B cell (primary cell): Measurements from ENCODE around the gene NFATC1. TPM values are rescaled to one million over a fixed set of nuclear protein-coding genes. Genes with fewer than 3 reads are reported as not detected.
A peak's percentile ranks its signal among the peaks of the same experiment; 100 is the strongest.

Source experiments
- ATAC-seq: fragments of 200-7000 bp; cut with Tn5 transposase; one replicate; pipeline ENCODE4 v1.10.0; 2021; ENCODE audit warnings: low read depth, mild to moderate bottlenecking, moderate number of reproducible peaks, moderate library complexity
- CTCF ChIA-PET: fragments of 350-600 bp; sonication (Branson Sonifier 250); formaldehyde crosslinking; loops from one replicate; lab custom pipeline; 2021; ENCODE audit warnings: antibody characterized with exemption, inconsistent platforms; lab: Charles Lee
- POLR2A ChIA-PET: fragments of 350-600 bp; sonication (Branson Sonifier 250); formaldehyde crosslinking; loops from one replicate; lab custom pipeline; 2021; ENCODE audit warnings: antibody characterized with exemption; lab: Charles Lee
- DNase-seq: peaks from one replicate; pipeline ENCODE4 v3.0.0; 2013
- H2AFZ ChIP-seq: 2 replicates; pipeline ENCODE4 v1.6.1; 2012; ENCODE audit warnings: mild to moderate bottlenecking, low read depth, low read length; ENCODE audit not compliant: insufficient read depth, poor library complexity, severe bottlenecking
- H3K27ac ChIP-seq, 2 donors: 1 replicate in 1 of 2; 2 replicates in 1 of 2; pipeline ENCODE4 v1.5.1; 2012 to 2013; ENCODE audit warnings: low read length in 2 of 2, mild to moderate bottlenecking in 2 of 2, moderate library complexity in 1 of 2
- H3K27me3 ChIP-seq, 4 experiments: fragments of 200-600 bp in 1 of 4; sonication (generic) in 1 of 4; replicated peaks in 1 of 4; 1 replicate in 2 of 4; 2 replicates in 2 of 4; pipeline versions ENCODE4 v1.6.1 to v1.7.0; 2013 to 2016; ENCODE audit warnings: low read length in 3 of 4, mild to moderate bottlenecking in 2 of 4, mixed read lengths in 1 of 4, moderate library complexity in 1 of 4; ENCODE audit not compliant: insufficient read depth in 4 of 4, control insufficient read depth in 3 of 4; ENCODE audit errors: control extremely low read depth in 1 of 4
- H3K36me3 ChIP-seq, 2 experiments: replicated peaks in 1 of 2; 1 replicate in 1 of 2; 2 replicates in 1 of 2; pipeline versions ENCODE4 v1.6.1 to v1.7.1; 2013; ENCODE audit warnings: low read length in 1 of 2; ENCODE audit not compliant: insufficient read depth in 2 of 2, control insufficient read depth in 1 of 2; ENCODE audit errors: control extremely low read depth in 1 of 2, extremely low read depth in 1 of 2
- H3K4me1 ChIP-seq, 2 donors: fragments of 200-600 bp in 1 of 2; sonication (generic) in 1 of 2; 1 replicate in 1 of 2; 2 replicates in 1 of 2; pipeline versions ENCODE4 v1.5.1 to v1.6.1; 2013 to 2017; ENCODE audit warnings: low read length in 2 of 2; ENCODE audit not compliant: control insufficient read depth in 2 of 2, insufficient read depth in 2 of 2
- H3K4me2 ChIP-seq: replicated peaks from 2 replicates; pipeline ENCODE3; 2012; ENCODE audit warnings: mild to moderate bottlenecking, low read depth, low read length; ENCODE audit not compliant: poor library complexity, severe bottlenecking
- H3K4me3 ChIP-seq, 5 experiments: fragments of 200-600 bp in 1 of 5; sonication (generic) in 1 of 5; 1 replicate in 3 of 5; 2 replicates in 2 of 5; pipeline versions ENCODE4 v1.5.1 to v1.7.0; 2011 to 2016; ENCODE audit warnings: low read length in 4 of 5, mild to moderate bottlenecking in 4 of 5, low read depth in 2 of 5, control low read depth in 1 of 5, moderate library complexity in 1 of 5; ENCODE audit not compliant: insufficient read depth in 1 of 5; ENCODE audit errors: control extremely low read depth in 1 of 5, extremely low read depth in 1 of 5
- H3K79me2 ChIP-seq: fragments of 200-600 bp; sonication (generic); one replicate; pipeline ENCODE4 v1.6.0; 2016; ENCODE audit warnings: low read length; ENCODE audit not compliant: control insufficient read depth, insufficient read depth
- H3K9ac ChIP-seq: fragments of 200-600 bp; sonication (generic); 2 replicates; pipeline ENCODE4 v1.6.1; 2017; ENCODE audit warnings: mild to moderate bottlenecking, low read length, moderate library complexity
- H3K9me3 ChIP-seq, 3 donors: one replicate each; pipeline versions ENCODE4 v1.6.1 to v1.7.1; 2013; ENCODE audit warnings: low read length in 2 of 3; ENCODE audit not compliant: control insufficient read depth in 2 of 3, insufficient read depth in 1 of 3; ENCODE audit errors: control extremely low read depth in 1 of 3
- H4K20me1 ChIP-seq: 2 replicates; pipeline ENCODE4 v1.6.0; 2012; ENCODE audit warnings: mild to moderate bottlenecking, low read length; ENCODE audit not compliant: insufficient read depth, control insufficient read depth, poor library complexity, severe bottlenecking
- H3K27ac Mint-ChIP-seq: one replicate; pipeline ENCODE4 v1.8.0; 2021; ENCODE audit warnings: mixed read lengths
- H3K27me3 Mint-ChIP-seq: one replicate; pipeline ENCODE4 v1.8.0; 2021; ENCODE audit warnings: mixed read lengths
- H3K4me1 Mint-ChIP-seq: one replicate; pipeline ENCODE4 v1.8.0; 2021; ENCODE audit warnings: mixed read lengths
- H3K4me3 Mint-ChIP-seq: one replicate; pipeline ENCODE4 v1.8.0; 2021; ENCODE audit warnings: mixed read lengths
- H3K9me3 Mint-ChIP-seq: one replicate; pipeline ENCODE4 v1.8.0; 2022; ENCODE audit warnings: mixed read lengths; ENCODE audit not compliant: insufficient read depth
- EZH2 ChIP-seq: IDR thresholded peaks from 2 replicates; pipeline ENCODE4 v1.6.1; 2012; ENCODE audit warnings: borderline replicate concordance, low read depth, mild to moderate bottlenecking, moderate library complexity, low read length; ENCODE audit not compliant: insufficient read depth, poor library complexity, severe bottlenecking
- WGBS: methylation state at CpG from one replicate; pipeline ENCODE4 v1.1.5; 2013; ENCODE audit warnings: missing lambda C conversion rate; ENCODE audit not compliant: insufficient coverage; 5-methylcytosine and 5-hydroxymethylcytosine counted together
- intact Hi-C: fragments of 100-400 bp; cut with micrococcal nuclease; formaldehyde crosslinking; loops from one replicate; pipeline ENCODE4 v1.10.0; 2022
- polyA plus RNA-seq: library from polyadenylated mRNA; depleted of rRNA; stranded (reverse); fragments of >200 nt; gene quantifications from 2 replicates; pipeline ENCODE4 v1.2.3, GENCODE V29; 2012
- total RNA-seq, 2 donors: library from RNA; stranded (reverse); fragments of 120-200 nt in 1 of 2; gene quantifications; 1 replicate in 1 of 2; 2 replicates in 1 of 2; pipeline versions ENCODE4 v1.2.3 to v1.2.4, GENCODE V29; 2013 to 2022
- TF ChIP-seq, protein P1 (sequence below): fragments of 200-600 bp; IDR thresholded peaks from one replicate; pipeline ENCODE4 v1.8.0; 2022; ENCODE audit warnings: antibody characterized with exemption, mild to moderate bottlenecking

The NFATC1 gene
- total and polyA plus RNA-seq, 2 donors (not counting 1 experiment from before 2014, with no cell fraction given): 32.2 to 108 TPM

- Mint-ChIP-seq H3K4me1 (peaks cover 26% of the 10 kb centered on the region), H3K9me3 (no peaks in the 10 kb centered on the region), H3K27me3 (no peaks in the 10 kb centered on the region), H3K4me3 (no peak overlapping the region), H3K27ac (no peak overlapping the region)
- WGBS: 63% methylated on average over 25 of the region's 26 CpGs
- H3K4me1 ChIP-seq: peaks cover 15 to 24% of the 10 kb centered on the region in 2 donors
- H3K9ac ChIP-seq: no peak overlapping the region
- H3K27ac ChIP-seq: no peak overlapping the region
- H3K9me3 ChIP-seq: peaks cover 0 to 3% (median 0%) of the 10 kb centered on the region in 3 donors
- peaks cover 0 to 33% of the 10 kb centered on the region in 2 experiments for H3K36me3 ChIP-seq
- ATAC-seq: peak; percentile 34
- H3K27me3 ChIP-seq: no peaks in the 10 kb centered on the region
- no peak overlapping the region for H3K4me2 ChIP-seq
- peaks cover 28% of the 10 kb centered on the region for H3K79me2 ChIP-seq
- no peak overlapping the region for H2AFZ ChIP-seq
- ChIA-PET CTCF (interaction anchor here (0.8 to 7.9 kb wide), 14 partner anchors 10 to 149 kb away, joined by 3 to 201 read pairs (median 6); no protein-coding TSS in a partner anchor), POLR2A (no interaction called here)
- peak; percentile 83 for DNase-seq
- intact Hi-C loops: loop anchor here (1.0 kb wide), 3 partner anchors 63 to 148 kb away; no protein-coding TSS in a partner anchor
- no peak for TF ChIP-seq EZH2
- TF ChIP-seq, protein P1, sequence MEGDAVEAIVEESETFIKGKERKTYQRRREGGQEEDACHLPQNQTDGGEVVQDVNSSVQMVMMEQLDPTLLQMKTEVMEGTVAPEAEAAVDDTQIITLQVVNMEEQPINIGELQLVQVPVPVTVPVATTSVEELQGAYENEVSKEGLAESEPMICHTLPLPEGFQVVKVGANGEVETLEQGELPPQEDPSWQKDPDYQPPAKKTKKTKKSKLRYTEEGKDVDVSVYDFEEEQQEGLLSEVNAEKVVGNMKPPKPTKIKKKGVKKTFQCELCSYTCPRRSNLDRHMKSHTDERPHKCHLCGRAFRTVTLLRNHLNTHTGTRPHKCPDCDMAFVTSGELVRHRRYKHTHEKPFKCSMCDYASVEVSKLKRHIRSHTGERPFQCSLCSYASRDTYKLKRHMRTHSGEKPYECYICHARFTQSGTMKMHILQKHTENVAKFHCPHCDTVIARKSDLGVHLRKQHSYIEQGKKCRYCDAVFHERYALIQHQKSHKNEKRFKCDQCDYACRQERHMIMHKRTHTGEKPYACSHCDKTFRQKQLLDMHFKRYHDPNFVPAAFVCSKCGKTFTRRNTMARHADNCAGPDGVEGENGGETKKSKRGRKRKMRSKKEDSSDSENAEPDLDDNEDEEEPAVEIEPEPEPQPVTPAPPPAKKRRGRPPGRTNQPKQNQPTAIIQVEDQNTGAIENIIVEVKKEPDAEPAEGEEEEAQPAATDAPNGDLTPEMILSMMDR: peak; percentile 94
- H3K4me3 ChIP-seq: no peak overlapping the region
- H4K20me1 ChIP-seq: peaks cover 4% of the 10 kb centered on the region
Observed at GRCh38 chr18:79528846-79529245, 133.1 kb downstream of the NFATC1 start.

DNA sequence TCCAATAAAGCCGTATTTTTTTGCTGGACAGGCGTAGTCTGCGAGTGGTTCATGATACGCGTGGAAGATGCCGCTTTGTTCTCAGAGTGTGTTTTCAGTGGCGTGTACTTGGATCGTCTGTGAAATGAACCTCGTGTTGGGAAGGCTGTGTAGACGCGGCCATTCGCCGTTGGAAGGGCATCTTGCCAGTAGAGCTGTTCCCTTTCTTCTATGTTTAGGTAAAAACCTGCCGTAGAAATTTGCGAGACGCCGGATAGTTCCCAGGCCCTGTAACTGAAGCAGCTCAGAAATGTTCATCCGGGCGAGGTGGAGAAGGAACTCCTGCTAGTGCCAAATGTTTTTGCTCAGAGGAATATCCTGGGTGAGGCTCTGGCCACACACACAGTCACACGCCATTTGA, 133.6 kb downstream of the NFATC1 start:
- Mint-ChIP-seq H3K27me3 (no peaks in the 10 kb centered on the region), H3K9me3 (no peaks in the 10 kb centered on the region), H3K4me3 (no peak overlapping the region), H3K27ac (no peak overlapping the region), H3K4me1 (peaks cover 22% of the 10 kb centered on the region)
- CTCF ChIA-PET: interaction anchor here (0.9 to 7.9 kb wide), 13 partner anchors 9 to 149 kb away, joined by 3 to 201 read pairs (median 6); partner anchors contain the start of gene NFATC1
- DNase-seq (no peak), ATAC-seq (no peak)
- Histone ChIP-seq H2AFZ (no peak overlapping the region), H3K79me2 (peaks cover 25% of the 10 kb centered on the region), H3K9ac (no peak overlapping the region), H3K4me3 (no peak overlapping the region), H3K27ac (no peak overlapping the region), H3K4me2 (no peak overlapping the region), H3K27me3 (no peaks in the 10 kb centered on the region), H3K36me3 (peaks cover 0 to 33% of the 10 kb centered on the region in 2 experiments), H3K9me3 (peaks cover 0 to 3% (median 0%) of the 10 kb centered on the region in 3 donors), H4K20me1 (no peaks in the 10 kb centered on the region), H3K4me1 (peaks cover 11 to 20% of the 10 kb centered on the region in 2 donors)
- intact Hi-C loops: loop anchor here (1.0 kb wide), 1 partner anchor 115 kb away; no protein-coding TSS in a partner anchor
- TF ChIP-seq, protein P1: no peak
- TF ChIP-seq EZH2: no peak
- 97% methylated on average over 20 of the region's 20 CpGs for WGBS
- POLR2A ChIA-PET: no interaction called here
